ENCODE results near the gene GTSE1.

Gene GTSE1

GRCh38 chr22:46322711-46323110 is 26.0 kb downstream of the GTSE1 start:
- no peak for DNase-seq (ENCODE audit: insufficient read length)
- no peak for FAIRE-seq
- no peak for TF ChIP-seq POLR2A (IDR thresholded peaks at IDR 0.05; ENCODE audit: low read depth, low read length)
- TF ChIP-seq TAF1 (IDR thresholded peaks at IDR 0.05; ENCODE audit: borderline replicate concordance, low read depth, low read length): no peak
- no peak for TF ChIP-seq POLR2AphosphoS5 (IDR thresholded peaks at IDR 0.05; ENCODE audit: low read depth, low read length)

- no peak for FAIRE-seq
- TF ChIP-seq TAF1 (IDR thresholded peaks at IDR 0.05; ENCODE audit: borderline replicate concordance, low read depth, low read length) (no peak), POLR2A (IDR thresholded peaks at IDR 0.05; ENCODE audit: low read depth, low read length) (no peak), POLR2AphosphoS5 (IDR thresholded peaks at IDR 0.05; ENCODE audit: low read depth, low read length) (no peak)
These were observed 26.5 kb downstream of the GTSE1 start for GRCh38 chr22:46323162-46323561.

GRCh38 chr22:46326066-46326680 is 29.5 kb downstream of the GTSE1 start:
- FAIRE-seq (no peak), DNase-seq (ENCODE audit: insufficient read length) (no peak)
- TF ChIP-seq POLR2A (IDR thresholded peaks at IDR 0.05; ENCODE audit: low read depth, low read length) (no peak), POLR2AphosphoS5 (IDR thresholded peaks at IDR 0.05; ENCODE audit: low read depth, low read length) (no peak), TAF1 (IDR thresholded peaks at IDR 0.05; ENCODE audit: borderline replicate concordance, low read depth, low read length) (no peak)

More at GRCh38 chr22:46323162-46323561, 26.5 kb downstream of the GTSE1 start:
- DNase-seq (ENCODE audit: insufficient read length): no peak

- DNase-seq (ENCODE audit: insufficient read length) (no peak), FAIRE-seq (no peak)
- TF ChIP-seq POLR2AphosphoS5 (IDR thresholded peaks at IDR 0.05; ENCODE audit: low read depth, low read length): no peak
- TF ChIP-seq POLR2A (IDR thresholded peaks at IDR 0.05; ENCODE audit: low read depth, low read length): no peak
- no peak for TF ChIP-seq TAF1 (IDR thresholded peaks at IDR 0.05; ENCODE audit: borderline replicate concordance, low read depth, low read length)
These were observed 31.2 kb downstream of the GTSE1 start for GRCh38 chr22:46327691-46328465.

- FAIRE-seq: no peak
- TF ChIP-seq POLR2AphosphoS5 (IDR thresholded peaks at IDR 0.05; ENCODE audit: low read depth, low read length) (no peak), TAF1 (IDR thresholded peaks at IDR 0.05; ENCODE audit: borderline replicate concordance, low read depth, low read length) (no peak)
These were observed 32.1 kb downstream of the GTSE1 start for GRCh38 chr22:46328797-46329196.

GRCh38 chr22:46329616-46330015 is 32.9 kb downstream of the GTSE1 start:
- TF ChIP-seq TAF1 (IDR thresholded peaks at IDR 0.05; ENCODE audit: borderline replicate concordance, low read depth, low read length): no peak
- no peak for TF ChIP-seq POLR2AphosphoS5 (IDR thresholded peaks at IDR 0.05; ENCODE audit: low read depth, low read length)
- TF ChIP-seq POLR2A (IDR thresholded peaks at IDR 0.05; ENCODE audit: low read depth, low read length): no peak

More at GRCh38 chr22:46328797-46329196, 32.1 kb downstream of the GTSE1 start:
- no peak for DNase-seq (ENCODE audit: insufficient read length)

GRCh38 chr22:46330426-46330825 is 33.8 kb downstream of the GTSE1 start:
- FAIRE-seq (no peak), DNase-seq (ENCODE audit: insufficient read length) (no peak)
- TF ChIP-seq POLR2AphosphoS5 (IDR thresholded peaks at IDR 0.05; ENCODE audit: low read depth, low read length) (no peak), TAF1 (IDR thresholded peaks at IDR 0.05; ENCODE audit: borderline replicate concordance, low read depth, low read length) (no peak), POLR2A (IDR thresholded peaks at IDR 0.05; ENCODE audit: low read depth, low read length) (no peak)

More at GRCh38 chr22:46329616-46330015, 32.9 kb downstream of the GTSE1 start:
- no peak for FAIRE-seq
- DNase-seq (ENCODE audit: insufficient read length): no peak

- TF ChIP-seq POLR2A (IDR thresholded peaks at IDR 0.05; ENCODE audit: low read depth, low read length): no peak
- no peak for TF ChIP-seq TAF1 (IDR thresholded peaks at IDR 0.05; ENCODE audit: borderline replicate concordance, low read depth, low read length)
- no peak for TF ChIP-seq POLR2AphosphoS5 (IDR thresholded peaks at IDR 0.05; ENCODE audit: low read depth, low read length)
- DNase-seq (ENCODE audit: insufficient read length): no peak
- FAIRE-seq: no peak
These were observed 34.8 kb downstream of the GTSE1 start for GRCh38 chr22:46331496-46331895.

- FAIRE-seq (peak; percentile 98), DNase-seq (ENCODE audit: insufficient read length) (peak; percentile 99)
- TF ChIP-seq POLR2A (IDR thresholded peaks at IDR 0.05; ENCODE audit: low read depth, low read length) (peak; percentile 92), TAF1 (IDR thresholded peaks at IDR 0.05; ENCODE audit: borderline replicate concordance, low read depth, low read length) (peak; percentile 84), POLR2AphosphoS5 (IDR thresholded peaks at IDR 0.05; ENCODE audit: low read depth, low read length) (peak; percentile 89)
These were observed 38.8 kb downstream of the GTSE1 start, which contains the start of gene TRMU for GRCh38 chr22:46335201-46336118. Gene TRMU (plus strand): TSS chr22:46335714. CDS start chr22:46335765, 51 bp downstream.

GRCh38 chr22:46336119-46337078 is 39.7 kb downstream of the GTSE1 start:
- FAIRE-seq (no peak), DNase-seq (ENCODE audit: insufficient read length) (no peak)

More at GRCh38 chr22:46336119-46337078, 39.7 kb downstream of the GTSE1 start:
- TF ChIP-seq POLR2AphosphoS5 (IDR thresholded peaks at IDR 0.05; ENCODE audit: low read depth, low read length) (no peak), POLR2A (IDR thresholded peaks at IDR 0.05; ENCODE audit: low read depth, low read length) (no peak), TAF1 (IDR thresholded peaks at IDR 0.05; ENCODE audit: borderline replicate concordance, low read depth, low read length) (no peak)
